H1 (cell line): ENCODE measurements around the gene MAFG. TPM values are rescaled to one million over a fixed set of nuclear protein-coding genes. Genes with fewer than 3 reads are reported as not detected.

ENCODE experiments used
- CTCF ChIA-PET: fragments of 300-600 bp; sonication (Branson Sonifier 250); formaldehyde crosslinking; loops from one replicate; lab custom pipeline; 2021; ENCODE audit not compliant: partially characterized antibody; lab: Charles Lee
- POLR2A ChIA-PET: fragments of 300-600 bp; sonication (Branson Sonifier 250); formaldehyde crosslinking; loops from one replicate; lab custom pipeline; 2021; ENCODE audit warnings: inconsistent platforms; ENCODE audit not compliant: partially characterized antibody; lab: Charles Lee
- DNase-seq, 2 experiments: peaks; one replicate each; pipeline versions ENCODE4 v3.0.0 to v3.0.0-alpha.2; 2010 to 2022; ENCODE audit warnings: low spot score in 2 of 2, low read depth in 1 of 2, mixed read lengths in 1 of 2
- FAIRE-seq: peaks from 2 replicates; lab custom pipeline; 2011; peaks lifted over from hg19 to GRCh38; lab: Jason Lieb, UNC
- H2AFZ ChIP-seq: 2 replicates; pipeline ENCODE4 v1.8.1; 2012; ENCODE audit warnings: low read length, inconsistent platforms
- H2AK5ac ChIP-seq: 2 replicates; pipeline ENCODE4 v1.6.1; 2013; ENCODE audit warnings: low read depth, low read length
- H2BK120ac ChIP-seq: replicated peaks from 2 replicates; pipeline ENCODE3; 2013; ENCODE audit warnings: low read depth, low read length, inconsistent platforms
- H2BK12ac ChIP-seq: 2 replicates; pipeline ENCODE4 v1.6.1; 2013; ENCODE audit warnings: low read depth, low read length
- H2BK15ac ChIP-seq: 2 replicates; pipeline ENCODE4 v1.6.1; 2013; ENCODE audit warnings: low read length
- H2BK20ac ChIP-seq: 2 replicates; pipeline ENCODE4 v1.6.1; 2013; ENCODE audit warnings: low read length
- H2BK5ac ChIP-seq: 2 replicates; pipeline ENCODE4 v1.6.1; 2013; ENCODE audit warnings: low read depth, low read length
- H3K14ac ChIP-seq: 2 replicates; pipeline ENCODE4 v1.6.1; 2013; ENCODE audit warnings: inconsistent platforms; ENCODE audit not compliant: insufficient read length
- H3K18ac ChIP-seq: 2 replicates; pipeline ENCODE4 v1.6.1; 2013; ENCODE audit warnings: low read length; ENCODE audit errors: extremely low read depth
- H3K23ac ChIP-seq: 2 replicates; pipeline ENCODE4 v1.6.1; 2013; ENCODE audit warnings: inconsistent platforms; ENCODE audit not compliant: insufficient read length
- H3K23me2 ChIP-seq: 2 replicates; pipeline ENCODE4 v1.6.1; 2013; ENCODE audit warnings: low read depth, low read length
- H3K27ac ChIP-seq: 2 replicates; pipeline ENCODE4 v1.6.1; 2011; ENCODE audit warnings: low read depth, low read length, inconsistent platforms
- H3K27me3 ChIP-seq, 4 experiments: replicated peaks in 1 of 4; 1 replicate in 1 of 4; 2 replicates in 3 of 4; pipeline versions ENCODE4 v1.6.1 to v1.8.1; 2011 to 2013; ENCODE audit warnings: low read length in 3 of 4, mild to moderate bottlenecking in 3 of 4, inconsistent platforms in 2 of 4, mixed read lengths in 2 of 4, moderate library complexity in 1 of 4; ENCODE audit not compliant: control insufficient read depth in 3 of 4, insufficient read depth in 3 of 4; ENCODE audit errors: extremely low read depth in 1 of 4
- H3K36me3 ChIP-seq, 4 experiments: 2 replicates each; pipeline versions ENCODE4 v1.6.1 to v1.8.1; 2011 to 2013; ENCODE audit warnings: mild to moderate bottlenecking in 4 of 4, low read length in 3 of 4, moderate library complexity in 2 of 4, control low read depth in 1 of 4, inconsistent platforms in 1 of 4; ENCODE audit not compliant: insufficient read depth in 4 of 4, control insufficient read depth in 2 of 4
- H3K4ac ChIP-seq: replicated peaks from 2 replicates; pipeline ENCODE3; 2013; ENCODE audit warnings: low read length, low read depth, mixed read lengths, inconsistent platforms; ENCODE audit not compliant: insufficient read length
- H3K4me1 ChIP-seq, 4 experiments: replicated peaks in 1 of 4; 1 replicate in 1 of 4; 2 replicates in 3 of 4; pipeline versions ENCODE4 v1.6.1 to v1.8.1; 2011 to 2013; ENCODE audit warnings: low read length in 3 of 4, inconsistent platforms in 2 of 4, mixed read lengths in 1 of 4; ENCODE audit not compliant: insufficient read depth in 4 of 4, control insufficient read depth in 3 of 4
- H3K4me2 ChIP-seq, 2 experiments: 2 replicates each; pipeline versions ENCODE4 v1.6.1 to v1.8.1; 2011 to 2013; ENCODE audit warnings: low read depth in 2 of 2, low read length in 2 of 2, control low read depth in 1 of 2, inconsistent platforms in 1 of 2, mild to moderate bottlenecking in 1 of 2; ENCODE audit not compliant: insufficient read depth in 1 of 2
- H3K4me3 ChIP-seq, 4 experiments: fragments of 200-600, 300-600 bp in 1 of 4; sonication (generic), shearing (Covaris generic), sonication (Bioruptor Twin) in 1 of 4; 2 replicates each; pipeline versions ENCODE4 v1.5.1 to v1.8.1; 2011 to 2016; ENCODE audit warnings: low read length in 4 of 4, low read depth in 3 of 4, control low read depth in 2 of 4, inconsistent platforms in 2 of 4, mild to moderate bottlenecking in 2 of 4, mixed read lengths in 1 of 4, moderate library complexity in 1 of 4; ENCODE audit not compliant: insufficient read depth in 2 of 4; ENCODE audit errors: extremely low read depth in 1 of 4
- H3K56ac ChIP-seq: replicated peaks from 2 replicates; pipeline ENCODE3; 2013; ENCODE audit warnings: low read depth, mild to moderate bottlenecking, mixed read lengths, low read length, inconsistent platforms; ENCODE audit not compliant: insufficient read length
- H3K79me1 ChIP-seq: 2 replicates; pipeline ENCODE4 v1.6.1; 2013; ENCODE audit warnings: low read depth, low read length, control low read depth
- H3K79me2 ChIP-seq, 2 experiments: 2 replicates each; pipeline versions ENCODE4 v1.6.1 to v1.8.1; 2012 to 2013; ENCODE audit warnings: low read length in 2 of 2, mild to moderate bottlenecking in 2 of 2, inconsistent platforms in 1 of 2; ENCODE audit not compliant: insufficient read depth in 2 of 2, control insufficient read depth in 1 of 2
- H3K9ac ChIP-seq, 4 experiments: replicated peaks in 1 of 4; 1 replicate in 1 of 4; 2 replicates in 3 of 4; pipeline versions ENCODE4 v1.6.1 to v1.8.1; 2011 to 2013; ENCODE audit warnings: low read depth in 3 of 4, low read length in 3 of 4, control low read depth in 2 of 4, mild to moderate bottlenecking in 2 of 4, moderate library complexity in 2 of 4, inconsistent platforms in 1 of 4; ENCODE audit errors: extremely low read depth in 1 of 4
- H3K9me3 ChIP-seq, 2 experiments: 2 replicates each; pipeline versions ENCODE4 v1.6.1 to v1.8.1; 2012 to 2013; ENCODE audit warnings: mild to moderate bottlenecking in 2 of 2, moderate library complexity in 2 of 2, control low read depth in 1 of 2, inconsistent platforms in 1 of 2, low read depth in 1 of 2, low read length in 1 of 2, mixed read lengths in 1 of 2; ENCODE audit not compliant: insufficient read depth in 2 of 2
- H4K20me1 ChIP-seq, 2 experiments: replicated peaks in 1 of 2; 2 replicates each; pipeline versions ENCODE3 to v1.8.1; 2011 to 2013; ENCODE audit warnings: inconsistent platforms in 2 of 2, low read length in 2 of 2, mild to moderate bottlenecking in 1 of 2; ENCODE audit not compliant: insufficient read depth in 2 of 2, control insufficient read depth in 1 of 2
- H4K5ac ChIP-seq: 2 replicates; pipeline ENCODE4 v1.6.1; 2013; ENCODE audit warnings: low read length, low read depth, mixed read lengths, inconsistent platforms; ENCODE audit not compliant: insufficient read length
- H4K8ac ChIP-seq: 2 replicates; pipeline ENCODE4 v1.8.0; 2013; ENCODE audit warnings: mild to moderate bottlenecking, moderate library complexity, low read length, inconsistent platforms; ENCODE audit not compliant: insufficient read depth; ENCODE audit errors: extremely low read depth
- H4K91ac ChIP-seq: replicated peaks from 2 replicates; pipeline ENCODE3; 2013; ENCODE audit warnings: low read length, mixed read lengths, inconsistent platforms; ENCODE audit not compliant: insufficient read length
- RNF2 ChIP-seq: fragments of 200-900, 300-1000 bp; sonication (generic); IDR thresholded peaks from 2 replicates; pipeline ENCODE4 v1.7.1; 2016; ENCODE audit warnings: borderline replicate concordance, low read depth, mild to moderate bottlenecking, antibody characterized with exemption, low read length; ENCODE audit not compliant: poor library complexity, severe bottlenecking; ENCODE audit errors: missing control alignments
- WGBS, 2 experiments: shearing (Covaris generic) in 1 of 2; methylation state at CpG; one replicate each; pipeline versions ENCODE4 v1.1.6 to v1.1.7; 2013 to 2015; ENCODE audit warnings: low lambda C conversion rate in 2 of 2, mixed read lengths in 2 of 2, inconsistent platforms in 1 of 2, low coverage in 1 of 2, missing lambda C conversion rate in 1 of 2; ENCODE audit not compliant: insufficient replicate concordance in 2 of 2, insufficient coverage in 1 of 2, insufficient read length in 1 of 2; ENCODE audit errors: extremely low coverage in 1 of 2, missing lambda C conversion rate in 1 of 2; 5-methylcytosine and 5-hydroxymethylcytosine counted together
- polyA plus RNA-seq, 7 experiments: library from polyadenylated mRNA; depleted of rRNA in 3 of 7; stranded (reverse) in 5 of 7; unstranded in 2 of 7; fragments of >200 nt in 5 of 7; fragments of 200-250 nt in 2 of 7; gene quantifications; 1 replicate in 5 of 7; 2 replicates in 1 of 7; 4 replicates in 1 of 7; pipeline versions ENCODE4 v1.2.1 to v1.2.3, GENCODE V29; 2011 to 2013; ENCODE audit warnings: missing spikeins in 2 of 7, mixed read lengths in 2 of 7
- total RNA-seq: library from RNA; stranded (reverse); fragmentation: NEBNext Ultra II Directional; extraction: Animal tissue kit (Norgen Biotek cat#: 25700); gene quantifications from 2 replicates; pipeline ENCODE4 v1.2.1, GENCODE V29; 2021

Gene MAFG
- total and polyA plus RNA-seq, 2 of the 8 experiments (the other 6 are each of a cell fraction or from before 2014, with no cell fraction given), result 25.5 to 26.9 TPM

- no peaks in the 10 kb centered on the region; a peak in 1 of 4 replicates for H3K79me2 ChIP-seq
- H4K5ac ChIP-seq, result no peak overlapping the region
- no peak overlapping the region for H4K8ac ChIP-seq
- H3K4me3 ChIP-seq, result no peak overlapping the region
- no peak overlapping the region for H2BK20ac ChIP-seq
- no peak overlapping the region for H3K18ac ChIP-seq
- no peak overlapping the region for H2BK120ac ChIP-seq
- H3K27ac ChIP-seq, result no peak overlapping the region
- TF ChIP-seq RNF2, result no peak
- no peak overlapping the region for H2AK5ac ChIP-seq
- H3K9me3 ChIP-seq, result no peaks in the 10 kb centered on the region
- H3K56ac ChIP-seq, result no peak overlapping the region
- CTCF ChIA-PET, result interaction anchor here (0.8 kb wide), 1 partner anchor 29 kb away, joined by 3 read pairs; no protein-coding TSS in a partner anchor
- H3K36me3 ChIP-seq, result peaks cover 3 to 29% (median 17%) of the 10 kb centered on the region in 4 experiments; a peak in 7 of 8 replicates
- H2AFZ ChIP-seq, result no peak overlapping the region
- H2BK5ac ChIP-seq, result no peak overlapping the region
- no peak for FAIRE-seq
- WGBS, 2 experiments, result 90% methylated on average over 9 of the region's 9 CpGs; no CpG with 5 or more reads in 1 of the 2 experiments
- H3K23ac ChIP-seq, result no peak overlapping the region
- H3K9ac ChIP-seq, result no peak overlapping the region
- no peak overlapping the region for H3K4me2 ChIP-seq
- POLR2A ChIA-PET, result interaction anchor here (1.0 to 1.6 kb wide), 4 partner anchors 14 to 32 kb away, joined by 4 to 7 read pairs (median 5); no protein-coding TSS in a partner anchor
- DNase-seq, result no peak
- no peak overlapping the region for H4K91ac ChIP-seq
- peaks cover 0 to 22% (median 14%) of the 10 kb centered on the region in 4 experiments; a peak in 5 of 7 replicates for H3K27me3 ChIP-seq
- no peak overlapping the region for H2BK15ac ChIP-seq
- peaks cover 0 to 8% (median 2%) of the 10 kb centered on the region in 4 experiments; a peak in 3 of 7 replicates for H3K4me1 ChIP-seq
- H2BK12ac ChIP-seq, result no peak overlapping the region
- no peak overlapping the region for H3K4ac ChIP-seq
- H3K14ac ChIP-seq, result no peak overlapping the region
- H3K23me2 ChIP-seq, result peaks cover 6% of the 10 kb centered on the region; the same call in 1 of the 2 replicates
- H4K20me1 ChIP-seq, result peaks cover 2 to 14% of the 10 kb centered on the region in 2 experiments
- peaks cover 3% of the 10 kb centered on the region; the same call in 1 of the 2 replicates for H3K79me1 ChIP-seq
Measured at GRCh38 chr17:81898885-81899284, 28.6 kb downstream of the MAFG start.
